H1 (cell line): ENCODE results near the gene CALM3. TPM values are rescaled to one million over a fixed set of nuclear protein-coding genes. Genes with fewer than 3 reads are reported as not detected.

Source experiments
- CBX5 ChIP-seq: fragments of 300-800, 300-1000 bp; sonication (generic); IDR thresholded peaks from 2 replicates; pipeline ENCODE4 v1.7.1; 2016; ENCODE audit warnings: antibody characterized with exemption, low read length, low read depth
- JUN ChIP-seq: IDR thresholded peaks from 2 replicates; pipeline ENCODE4 v1.6.1; 2011; ENCODE audit warnings: low read depth, mild to moderate bottlenecking, improper control_type of control experiment, low read length
- SIN3A ChIP-seq, 2 experiments: IDR thresholded peaks in 1 of 2; conservative IDR thresholded peaks in 1 of 2; 2 replicates each; pipeline ENCODE4 v1.6.1; 2011 to 2012; ENCODE audit warnings: low read length in 2 of 2, improper control_type of control experiment in 1 of 2, low read depth in 1 of 2, mild to moderate bottlenecking in 1 of 2
- polyA plus RNA-seq, 7 experiments: library from polyadenylated mRNA; depleted of rRNA in 3 of 7; stranded (reverse) in 5 of 7; unstranded in 2 of 7; fragments of >200 nt in 5 of 7; fragments of 200-250 nt in 2 of 7; gene quantifications; 1 replicate in 5 of 7; 2 replicates in 1 of 7; 4 replicates in 1 of 7; pipeline versions ENCODE4 v1.2.1 to v1.2.3, GENCODE V29; 2011 to 2013; ENCODE audit warnings: missing spikeins in 2 of 7, mixed read lengths in 2 of 7
- total RNA-seq: library from RNA; stranded (reverse); fragmentation: NEBNext Ultra II Directional; extraction: Animal tissue kit (Norgen Biotek cat#: 25700); gene quantifications from 2 replicates; pipeline ENCODE4 v1.2.1, GENCODE V29; 2021

The CALM3 gene
- total and polyA plus RNA-seq, 2 of the 8 experiments (the other 6 are each of a cell fraction or from before 2014, with no cell fraction given): 315 to 326 TPM

DNA sequence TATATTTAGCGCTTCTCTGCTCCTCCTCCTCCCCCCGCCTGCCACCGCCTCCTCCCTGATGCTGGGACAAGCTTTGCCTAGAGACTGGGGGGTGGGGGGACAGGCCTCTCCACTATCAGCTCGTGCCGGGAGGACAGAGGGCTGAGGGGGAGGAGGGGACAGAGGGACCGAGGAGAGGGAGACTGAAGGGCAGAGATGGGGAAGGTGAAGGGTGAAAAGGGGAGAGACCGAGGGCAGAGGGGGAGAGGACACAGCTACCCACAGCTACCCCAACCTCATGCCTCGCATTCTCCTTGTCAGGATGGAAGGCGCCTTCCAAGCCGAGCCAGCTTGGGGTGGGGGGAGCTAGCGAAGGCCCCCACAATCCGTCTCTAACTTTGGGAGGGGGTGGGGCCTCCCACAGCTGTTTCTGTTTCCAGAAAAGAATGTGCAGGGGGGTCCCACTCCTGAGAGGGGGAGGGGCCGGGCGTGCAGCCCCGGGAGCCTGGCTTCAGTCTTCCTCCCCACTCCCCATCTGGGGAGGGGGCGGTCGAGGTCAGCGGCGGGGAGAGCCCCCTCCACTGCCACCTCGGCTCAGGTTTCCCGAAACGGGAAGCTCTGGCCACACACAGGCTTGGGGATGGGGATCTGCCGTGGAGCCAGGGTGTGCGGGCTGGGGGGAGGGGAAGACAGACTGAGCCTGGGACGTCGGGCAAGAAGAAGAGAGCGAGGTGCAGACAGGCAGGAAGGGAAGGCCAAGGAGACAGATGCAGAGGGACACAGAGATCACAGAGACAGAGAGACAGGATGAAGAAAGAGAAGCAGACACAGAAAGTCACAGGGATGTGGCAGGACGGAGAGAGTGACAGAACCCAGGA lies 58.2 kb downstream of the CALM3 start (continued):
- TF ChIP-seq CBX5 (no peak), SIN3A (conservative IDR thresholded peaks at IDR 0.05 in 1 of 2, IDR thresholded peaks at IDR 0.05 in 1 of 2; ENCODE audit: low read depth in 1 of 2, low read length in 2 of 2) (no peak), JUN (no peak)
